Inferior parietal cortex (tissue), 1 donor: ENCODE data around the gene CCDC121.

Experiments used
- DNase-seq: peaks from one replicate; pipeline ENCODE4 v3.0.0-alpha.2; 2016; ENCODE audit errors: extremely low spot score

The CCDC121 gene

DNA sequence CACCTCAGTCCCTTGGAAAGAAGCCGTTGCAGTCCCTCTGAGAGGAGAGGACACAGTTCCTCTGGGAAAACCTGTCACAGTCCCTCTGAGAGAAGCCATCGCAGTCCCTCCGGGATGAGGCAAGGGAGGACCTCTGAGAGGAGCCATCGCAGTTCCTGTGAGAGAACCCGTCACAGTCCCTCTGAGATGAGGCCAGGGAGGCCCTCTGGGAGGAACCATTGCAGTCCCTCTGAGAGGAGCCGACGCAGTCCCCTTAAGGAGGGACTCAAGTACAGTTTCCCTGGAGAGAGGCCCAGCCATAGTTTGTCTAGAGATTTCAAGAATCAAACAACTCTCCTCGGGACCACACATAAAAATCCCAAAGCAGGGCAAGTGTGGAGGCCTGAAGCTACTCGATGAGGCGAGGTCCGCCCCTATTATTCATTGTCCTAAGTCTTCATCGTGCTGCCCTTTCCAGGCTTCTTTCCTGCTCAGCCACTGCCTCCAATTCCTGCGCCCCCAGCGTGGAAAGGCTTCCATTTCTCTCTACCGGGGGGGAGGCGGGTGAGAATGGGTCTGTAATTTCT is 46.6 kb downstream of the CCDC121 start:
- no peak for DNase-seq

DNA sequence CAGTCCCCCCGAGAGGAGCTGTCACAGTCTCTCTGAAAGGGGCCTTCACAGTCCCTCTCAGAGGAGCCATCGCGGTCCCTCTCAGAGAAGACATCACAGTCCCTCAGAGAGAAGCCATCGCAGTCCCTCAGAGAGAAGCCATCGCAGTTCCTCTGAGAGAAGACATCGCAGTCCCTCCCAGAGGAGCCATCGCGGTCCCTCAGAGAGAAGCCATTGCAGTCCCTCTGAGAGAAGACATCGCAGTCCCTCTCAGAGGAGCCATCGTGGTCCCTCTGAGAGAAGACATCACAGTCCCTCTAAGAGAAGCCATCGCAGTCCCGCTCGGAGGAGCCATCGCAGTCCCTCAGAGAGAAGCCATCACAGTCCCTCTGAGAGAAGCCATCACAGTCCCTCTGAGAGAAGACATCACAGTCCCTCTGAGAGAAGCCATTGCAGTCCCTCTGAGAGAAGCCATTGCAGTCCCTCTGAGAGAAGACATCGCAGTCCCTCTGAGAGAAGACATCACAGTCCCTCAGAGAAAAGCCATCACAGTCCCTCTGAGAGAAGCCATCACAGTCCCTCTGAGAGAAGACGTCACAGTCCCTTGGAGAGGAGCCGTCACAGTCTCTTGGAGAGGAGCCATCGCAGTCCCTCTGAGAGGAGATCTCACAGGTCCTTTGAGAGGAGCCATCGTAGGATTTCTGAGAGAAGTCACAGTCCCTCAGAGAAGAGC is 47.2 kb downstream of the CCDC121 start:
- DNase-seq: no peak
